Vagina (tissue), 2 donors: Measurements from ENCODE around the gene ARFGAP3. TPM values are rescaled to one million over a fixed set of nuclear protein-coding genes. Genes with fewer than 3 reads are reported as not detected.
A peak's percentile ranks its signal among the peaks of the same experiment; 100 is the strongest.
"Not testable (repeated sequence)": the region's sequence is repeated elsewhere in the genome, so short reads cannot be mapped to it uniquely, and the experiment has no call there.

Experiments used
- DNase-seq, 2 donors: peaks; one replicate each; pipeline ENCODE4 v3.0.0-alpha.2; 2017; ENCODE audit errors: extremely low spot score in 2 of 2
- H3K27ac ChIP-seq: fragments of 200-600 bp; sonication (generic); one replicate; pipeline ENCODE4 v1.5.1; 2019
- H3K27me3 ChIP-seq: fragments of 200-600 bp; sonication (generic); one replicate; pipeline ENCODE4 v1.5.1; 2019
- H3K36me3 ChIP-seq, 2 donors: fragments of 200-600 bp; sonication (generic); one replicate each; pipeline ENCODE4 v1.5.1; 2017 to 2019
- H3K4me1 ChIP-seq: fragments of 200-600 bp; sonication (generic); one replicate; pipeline ENCODE4 v1.5.1; 2019
- H3K4me3 ChIP-seq, 2 donors: fragments of 200-600 bp; sonication (generic); 1 replicate in 1 of 2; 2 replicates in 1 of 2; pipeline ENCODE4 v1.5.1; 2016 to 2019
- H3K9me3 ChIP-seq: fragments of 200-600 bp; sonication (generic); one replicate; pipeline ENCODE4 v1.5.1; 2019
- POLR2A ChIP-seq, 2 donors: fragments of 450-650 bp; IDR thresholded peaks; one replicate each; pipeline ENCODE4 v1.6.1; 2017; ENCODE audit warnings: antibody characterized with exemption in 2 of 2, mild to moderate bottlenecking in 2 of 2, moderate library complexity in 2 of 2
- POLR2AphosphoS5 ChIP-seq, 2 donors: sonication (generic); formaldehyde crosslinking; IDR thresholded peaks; one replicate each; pipeline ENCODE4 v1.9.0; 2017; ENCODE audit warnings: antibody characterized with exemption in 2 of 2, mild to moderate bottlenecking in 2 of 2, low read depth in 1 of 2; ENCODE audit not compliant: insufficient read depth in 1 of 2
- intact Hi-C: fragments of 100-400 bp; cut with DNase I; formaldehyde crosslinking; loops from one replicate; pipeline ENCODE4 v1.15.1; 2023
- total RNA-seq: library from RNA; depleted of rRNA; stranded (reverse); fragments of >200 nt; gene quantifications from one replicate; pipeline ENCODE4 v1.2.3, GENCODE V29; 2016
- TF ChIP-seq, protein P1 (sequence below), 3 experiments: fragments of 450-650 bp in 2 of 3; fragments of 200-600 bp in 1 of 3; sonication (generic) in 1 of 3; IDR thresholded peaks; one replicate each; pipeline ENCODE4 v1.5.1; 2017 to 2019; ENCODE audit warnings: antibody characterized with exemption in 3 of 3, mild to moderate bottlenecking in 2 of 3, moderate library complexity in 2 of 3

Gene ARFGAP3
- total RNA-seq, 1 donor from 2014 or later = 28.0 TPM

GRCh38 chr22:42764895-42765363 is 92.1 kb downstream of the ARFGAP3 start:
- Histone ChIP-seq H3K36me3 (no peaks in the 10 kb centered on the region), H3K27ac (no peak overlapping the region), H3K4me1 (peaks cover 9% of the 10 kb centered on the region), H3K4me3 (no peak overlapping the region), H3K27me3 (no peaks in the 10 kb centered on the region), H3K9me3 (no peaks in the 10 kb centered on the region)
- DNase-seq = no peak
- intact Hi-C loops = no loop called here
- TF ChIP-seq, protein P1, sequence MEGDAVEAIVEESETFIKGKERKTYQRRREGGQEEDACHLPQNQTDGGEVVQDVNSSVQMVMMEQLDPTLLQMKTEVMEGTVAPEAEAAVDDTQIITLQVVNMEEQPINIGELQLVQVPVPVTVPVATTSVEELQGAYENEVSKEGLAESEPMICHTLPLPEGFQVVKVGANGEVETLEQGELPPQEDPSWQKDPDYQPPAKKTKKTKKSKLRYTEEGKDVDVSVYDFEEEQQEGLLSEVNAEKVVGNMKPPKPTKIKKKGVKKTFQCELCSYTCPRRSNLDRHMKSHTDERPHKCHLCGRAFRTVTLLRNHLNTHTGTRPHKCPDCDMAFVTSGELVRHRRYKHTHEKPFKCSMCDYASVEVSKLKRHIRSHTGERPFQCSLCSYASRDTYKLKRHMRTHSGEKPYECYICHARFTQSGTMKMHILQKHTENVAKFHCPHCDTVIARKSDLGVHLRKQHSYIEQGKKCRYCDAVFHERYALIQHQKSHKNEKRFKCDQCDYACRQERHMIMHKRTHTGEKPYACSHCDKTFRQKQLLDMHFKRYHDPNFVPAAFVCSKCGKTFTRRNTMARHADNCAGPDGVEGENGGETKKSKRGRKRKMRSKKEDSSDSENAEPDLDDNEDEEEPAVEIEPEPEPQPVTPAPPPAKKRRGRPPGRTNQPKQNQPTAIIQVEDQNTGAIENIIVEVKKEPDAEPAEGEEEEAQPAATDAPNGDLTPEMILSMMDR (IDR thresholded peaks at IDR 0.05) = no peak
- TF ChIP-seq POLR2A (IDR thresholded peaks at IDR 0.05) (no peak), POLR2AphosphoS5 (IDR thresholded peaks at IDR 0.05; ENCODE audit: insufficient read depth in 1 of 2, low read depth in 1 of 2) (no peak)

DNA sequence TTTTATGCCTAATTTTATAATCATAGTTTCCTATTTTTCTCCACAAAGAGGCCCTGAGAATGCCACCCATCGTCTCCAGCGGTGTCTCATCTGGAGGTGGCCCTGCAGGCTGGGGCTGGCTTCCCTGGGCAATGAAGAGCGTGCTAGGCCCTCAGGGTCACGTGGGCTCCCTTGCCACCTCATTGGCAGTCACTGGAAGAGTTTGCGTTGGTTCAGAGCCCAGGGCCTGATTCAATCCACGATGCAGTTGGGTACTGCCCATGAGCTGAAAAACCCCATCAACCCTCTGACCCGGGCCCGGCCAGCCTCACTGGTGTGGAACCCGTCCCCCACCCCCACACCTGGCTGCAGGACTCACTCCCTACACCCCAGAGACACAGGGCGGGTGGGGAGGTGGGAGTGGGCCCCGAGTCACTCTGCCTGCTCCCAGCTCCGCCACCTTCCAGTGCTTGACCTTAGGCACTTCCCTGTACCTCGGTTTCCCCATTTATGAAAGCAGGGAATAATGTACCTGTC is 93.0 kb downstream of the ARFGAP3 start:
- Histone ChIP-seq H3K4me1 (peaks cover 2% of the 10 kb centered on the region), H3K4me3 (no peak overlapping the region), H3K27me3 (no peaks in the 10 kb centered on the region), H3K36me3 (no peaks in the 10 kb centered on the region), H3K27ac (no peak overlapping the region), H3K9me3 (no peaks in the 10 kb centered on the region)
- intact Hi-C loops = no loop called here
- no peak for DNase-seq
- TF ChIP-seq POLR2A (IDR thresholded peaks at IDR 0.05) (no peak), POLR2AphosphoS5 (IDR thresholded peaks at IDR 0.05; ENCODE audit: insufficient read depth in 1 of 2, low read depth in 1 of 2) (no peak)
- TF ChIP-seq, protein P1 (IDR thresholded peaks at IDR 0.05) = no peak

- intact Hi-C loops = no loop called here
- DNase-seq = no peak
Observed at GRCh38 chr22:42760806-42761565, 96.1 kb downstream of the ARFGAP3 start.

DNA sequence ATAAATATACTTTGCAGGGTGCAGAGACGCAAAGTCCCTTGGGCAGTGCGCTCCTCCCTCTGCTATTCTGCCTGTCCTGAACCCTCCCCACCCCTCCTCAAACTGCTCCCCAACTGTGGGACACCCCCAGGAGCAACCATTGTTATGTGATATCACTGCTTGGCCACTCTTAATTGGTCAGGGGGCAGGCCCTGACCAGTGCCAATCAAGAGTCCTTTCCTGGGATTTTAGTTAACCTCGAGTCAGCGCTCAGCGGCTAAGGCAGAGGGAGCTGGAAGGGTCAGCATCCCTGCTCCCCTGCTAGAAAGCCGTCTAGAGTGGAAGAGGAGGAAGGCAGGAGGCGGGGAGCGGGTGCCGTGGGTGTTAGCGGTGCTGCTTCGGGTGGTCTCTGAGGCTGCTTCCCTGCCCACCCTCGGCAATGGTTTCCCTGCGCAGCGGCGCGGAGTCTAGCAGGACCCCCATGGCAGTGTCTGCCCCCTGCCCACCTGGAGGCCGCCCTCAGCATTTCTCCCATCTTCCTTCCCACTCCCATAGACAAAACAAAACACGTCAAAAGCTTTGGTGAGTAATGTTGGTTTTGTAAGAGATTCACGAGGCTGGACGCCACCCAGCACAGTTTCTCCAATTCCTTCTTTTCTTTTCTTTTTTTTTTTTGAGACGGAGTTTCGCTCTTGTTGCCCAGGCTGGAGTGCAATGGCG is 98.0 kb downstream of the ARFGAP3 start:
- peak overlapping the region; percentile 84 for H3K27ac ChIP-seq
- TF ChIP-seq POLR2AphosphoS5 (IDR thresholded peaks at IDR 0.05; ENCODE audit: insufficient read depth in 1 of 2, low read depth in 1 of 2) = peak; percentile 17 to 41
- no peak for TF ChIP-seq POLR2A (IDR thresholded peaks at IDR 0.05)
- TF ChIP-seq, protein P1 (IDR thresholded peaks at IDR 0.05) = no peak

More at GRCh38 chr22:42760806-42761565, 96.1 kb downstream of the ARFGAP3 start:
- no peak overlapping the region for H3K27ac ChIP-seq
- H3K4me1 ChIP-seq = peaks cover 5% of the 10 kb centered on the region
- TF ChIP-seq POLR2AphosphoS5 (IDR thresholded peaks at IDR 0.05; ENCODE audit: insufficient read depth in 1 of 2, low read depth in 1 of 2) (no peak), POLR2A (IDR thresholded peaks at IDR 0.05) (no peak)
- TF ChIP-seq, protein P1 (IDR thresholded peaks at IDR 0.05) = no peak
- H3K27me3 ChIP-seq = no peaks in the 10 kb centered on the region
- no peaks in the 10 kb centered on the region for H3K9me3 ChIP-seq
- no peaks in the 10 kb centered on the region for H3K36me3 ChIP-seq
- H3K4me3 ChIP-seq = no peak overlapping the region

GRCh38 chr22:42755553-42755952 is 101.5 kb downstream of the ARFGAP3 start:
- H3K27me3 ChIP-seq, H3K4me3 ChIP-seq, DNase-seq, H3K9me3 ChIP-seq, H3K27ac ChIP-seq, intact Hi-C loops, H3K36me3 ChIP-seq: not testable (repeated sequence)
- peaks cover 17% of the 10 kb centered on the region for H3K4me1 ChIP-seq

More for the DNA sequence above, 98.0 kb downstream of the ARFGAP3 start:
- intact Hi-C loops = no loop called here
- Histone ChIP-seq H3K27me3 (no peaks in the 10 kb centered on the region), H3K4me3 (no peak overlapping the region), H3K4me1 (peaks cover 5% of the 10 kb centered on the region), H3K9me3 (no peaks in the 10 kb centered on the region), H3K36me3 (no peaks in the 10 kb centered on the region)
- no peak for DNase-seq

GRCh38 chr22:42755121-42755520 is 102.0 kb downstream of the ARFGAP3 start:
- intact Hi-C loops, H3K27ac ChIP-seq: not testable (repeated sequence)

More at GRCh38 chr22:42755121-42755520, 102.0 kb downstream of the ARFGAP3 start:
- not testable (repeated sequence) for DNase-seq, H3K9me3 ChIP-seq, H3K36me3 ChIP-seq, H3K4me3 ChIP-seq, H3K27me3 ChIP-seq
- H3K4me1 ChIP-seq = peaks cover 17% of the 10 kb centered on the region
